ENCODE results near the gene TTC28.
A peak's percentile ranks its signal among the peaks of the same experiment; 100 is the strongest.

DNA sequence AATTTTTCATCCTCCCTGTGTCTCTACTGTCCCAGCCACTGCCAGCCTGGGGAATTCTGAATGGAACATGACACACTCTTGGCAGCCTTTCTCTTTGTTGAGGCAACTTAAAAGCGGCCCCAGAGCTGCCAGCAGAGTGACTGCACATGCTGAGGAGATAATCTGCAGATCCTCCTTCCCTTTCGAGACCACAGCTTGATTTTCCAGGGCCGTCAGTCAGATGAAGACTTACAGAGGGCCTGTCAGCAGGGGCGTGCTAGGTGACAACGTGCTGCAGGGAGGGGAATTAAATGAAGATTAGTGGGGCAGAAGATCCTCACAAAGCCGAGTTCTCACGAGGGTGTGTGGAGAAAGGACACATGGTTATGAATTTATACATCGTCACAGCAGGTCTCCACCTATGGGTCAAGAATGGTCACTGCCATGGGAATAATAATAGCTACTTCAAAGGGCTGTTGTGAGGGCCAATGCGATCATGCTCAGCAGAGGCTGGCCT, 567.0 kb downstream of the TTC28 start:
- TF ChIP-seq, protein P1, sequence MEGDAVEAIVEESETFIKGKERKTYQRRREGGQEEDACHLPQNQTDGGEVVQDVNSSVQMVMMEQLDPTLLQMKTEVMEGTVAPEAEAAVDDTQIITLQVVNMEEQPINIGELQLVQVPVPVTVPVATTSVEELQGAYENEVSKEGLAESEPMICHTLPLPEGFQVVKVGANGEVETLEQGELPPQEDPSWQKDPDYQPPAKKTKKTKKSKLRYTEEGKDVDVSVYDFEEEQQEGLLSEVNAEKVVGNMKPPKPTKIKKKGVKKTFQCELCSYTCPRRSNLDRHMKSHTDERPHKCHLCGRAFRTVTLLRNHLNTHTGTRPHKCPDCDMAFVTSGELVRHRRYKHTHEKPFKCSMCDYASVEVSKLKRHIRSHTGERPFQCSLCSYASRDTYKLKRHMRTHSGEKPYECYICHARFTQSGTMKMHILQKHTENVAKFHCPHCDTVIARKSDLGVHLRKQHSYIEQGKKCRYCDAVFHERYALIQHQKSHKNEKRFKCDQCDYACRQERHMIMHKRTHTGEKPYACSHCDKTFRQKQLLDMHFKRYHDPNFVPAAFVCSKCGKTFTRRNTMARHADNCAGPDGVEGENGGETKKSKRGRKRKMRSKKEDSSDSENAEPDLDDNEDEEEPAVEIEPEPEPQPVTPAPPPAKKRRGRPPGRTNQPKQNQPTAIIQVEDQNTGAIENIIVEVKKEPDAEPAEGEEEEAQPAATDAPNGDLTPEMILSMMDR (IDR thresholded peaks at IDR 0.05), result peak in 3 of 4 experiments; percentile 21 to 35 (median 29)
- no peak for TF ChIP-seq POLR2A (IDR thresholded peaks at IDR 0.05)

All from uterus (tissue), 2 donors.